Measurements from ENCODE around the gene VCX2. TPM values are rescaled to one million over a fixed set of nuclear protein-coding genes. Genes with fewer than 3 reads are reported as not detected.
"Not testable (repeated sequence)": the region's sequence is repeated elsewhere in the genome, so short reads cannot be mapped to it uniquely, and the experiment has no call there.

The VCX2 gene
- total RNA-seq, result not detected

DNA sequence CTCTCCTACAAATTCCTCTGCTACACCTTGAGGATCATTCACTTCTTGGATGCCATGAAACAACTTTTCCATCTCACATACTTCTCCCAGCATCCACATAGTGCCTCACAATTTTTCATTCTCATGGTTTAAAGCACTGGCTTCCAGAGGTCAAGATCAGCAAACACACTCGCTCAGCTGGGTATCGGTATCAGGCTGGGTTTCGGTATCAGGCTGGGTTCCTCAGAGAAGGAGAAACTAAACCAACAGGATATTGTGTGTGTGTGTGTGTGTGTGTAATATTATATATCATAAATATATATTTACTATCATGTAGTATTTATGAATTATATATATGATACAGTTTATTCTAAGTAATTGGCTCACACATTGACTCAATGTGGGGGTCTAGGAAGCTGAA is at the start of gene VCX2:
Gene VCX2 (minus strand): TSS at position 99 of the 400 bp plus-strand sequence. CDS start 624 bp downstream, outside the sequence.
- H3K4me3 ChIP-seq; H3K27ac ChIP-seq; H3K27me3 ChIP-seq; H3K9me3 ChIP-seq; ATAC-seq (ENCODE audit: low FRiP score in 2 of 2); H3K36me3 ChIP-seq; DNase-seq; H3K4me1 ChIP-seq: not testable (repeated sequence)
- WGBS, 2 donors, result 90 to 100% methylated on average over 3 of the region's 3 CpGs

DNA sequence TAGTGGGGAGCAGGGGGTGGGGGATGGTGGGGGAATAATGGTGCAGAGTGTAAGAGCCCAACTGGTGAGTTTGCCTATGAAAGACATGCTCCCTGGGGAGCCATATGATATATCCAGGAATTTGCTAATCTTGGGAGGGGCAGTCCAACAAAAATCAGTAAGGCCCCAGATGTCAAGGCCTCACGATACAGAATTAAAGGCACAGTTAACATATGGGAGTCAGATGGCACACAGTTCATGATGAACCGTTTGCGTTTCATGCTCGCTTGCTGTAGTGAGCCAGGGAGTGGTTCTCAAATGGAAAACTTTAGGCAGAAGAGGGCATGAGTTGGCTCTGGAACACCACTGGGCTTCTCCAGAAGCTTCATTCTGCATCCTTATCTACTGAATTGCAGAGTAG is 33.9 kb upstream of the VCX2 start:
- WGBS, 2 donors, result 71 to 75% methylated on average over 4 of the region's 4 CpGs
- H3K4me1 ChIP-seq, result no peaks in the 10 kb centered on the region
- no peak overlapping the region for H3K27ac ChIP-seq
- no peak for ATAC-seq (ENCODE audit: low FRiP score in 2 of 2)
- TF ChIP-seq, protein P1, sequence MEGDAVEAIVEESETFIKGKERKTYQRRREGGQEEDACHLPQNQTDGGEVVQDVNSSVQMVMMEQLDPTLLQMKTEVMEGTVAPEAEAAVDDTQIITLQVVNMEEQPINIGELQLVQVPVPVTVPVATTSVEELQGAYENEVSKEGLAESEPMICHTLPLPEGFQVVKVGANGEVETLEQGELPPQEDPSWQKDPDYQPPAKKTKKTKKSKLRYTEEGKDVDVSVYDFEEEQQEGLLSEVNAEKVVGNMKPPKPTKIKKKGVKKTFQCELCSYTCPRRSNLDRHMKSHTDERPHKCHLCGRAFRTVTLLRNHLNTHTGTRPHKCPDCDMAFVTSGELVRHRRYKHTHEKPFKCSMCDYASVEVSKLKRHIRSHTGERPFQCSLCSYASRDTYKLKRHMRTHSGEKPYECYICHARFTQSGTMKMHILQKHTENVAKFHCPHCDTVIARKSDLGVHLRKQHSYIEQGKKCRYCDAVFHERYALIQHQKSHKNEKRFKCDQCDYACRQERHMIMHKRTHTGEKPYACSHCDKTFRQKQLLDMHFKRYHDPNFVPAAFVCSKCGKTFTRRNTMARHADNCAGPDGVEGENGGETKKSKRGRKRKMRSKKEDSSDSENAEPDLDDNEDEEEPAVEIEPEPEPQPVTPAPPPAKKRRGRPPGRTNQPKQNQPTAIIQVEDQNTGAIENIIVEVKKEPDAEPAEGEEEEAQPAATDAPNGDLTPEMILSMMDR (IDR thresholded peaks at IDR 0.05), result no peak
- TF ChIP-seq POLR2AphosphoS5 (IDR thresholded peaks at IDR 0.05) (no peak), POLR2A (IDR thresholded peaks at IDR 0.05) (no peak), EP300 (IDR thresholded peaks at IDR 0.05) (no peak)
- H3K27me3 ChIP-seq, result no peaks in the 10 kb centered on the region
- DNase-seq, result no peak
- H3K9me3 ChIP-seq, result no peaks in the 10 kb centered on the region
- no peak overlapping the region for H3K4me3 ChIP-seq
- no peaks in the 10 kb centered on the region for H3K36me3 ChIP-seq

DNA sequence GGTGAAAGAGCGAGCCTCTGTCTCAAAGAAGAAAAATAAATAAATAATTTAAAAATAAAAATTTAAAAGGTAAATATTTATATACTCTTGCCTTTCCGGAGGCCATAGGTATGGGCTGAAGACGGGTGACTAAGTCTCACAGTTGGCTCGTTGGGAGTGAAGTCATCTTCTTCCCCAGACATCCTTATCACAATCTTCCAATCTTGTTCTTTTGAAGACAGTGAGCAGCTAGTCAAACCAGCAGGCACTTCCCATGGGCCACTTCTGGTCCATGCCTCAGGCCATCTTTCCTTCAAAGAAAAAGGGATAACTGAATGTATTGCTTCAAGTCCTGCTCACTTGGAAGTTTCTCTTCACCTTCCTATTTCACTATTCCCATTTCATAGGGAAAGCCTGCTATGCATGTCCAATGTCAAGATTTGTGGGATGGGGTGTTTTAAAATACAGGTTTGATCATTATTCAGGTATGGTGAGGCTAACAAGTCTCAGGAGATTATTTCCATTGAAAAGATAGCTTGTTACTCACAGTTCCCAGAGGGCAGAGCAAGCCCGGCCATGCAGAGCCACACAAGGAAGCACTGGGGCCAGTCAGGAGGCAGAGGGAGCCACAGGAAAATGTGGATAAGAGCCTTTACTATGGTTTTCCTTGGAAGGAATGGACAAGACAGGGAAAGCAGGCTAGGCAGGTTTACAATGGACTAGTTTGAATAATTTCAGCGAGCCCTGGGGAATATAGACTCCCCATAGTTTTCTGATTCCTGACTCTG is 33.3 kb upstream of the VCX2 start:
- TF ChIP-seq POLR2A (IDR thresholded peaks at IDR 0.05), result no peak
- 48 to 56% methylated on average over 5 to 6 of the region's 6 CpGs for WGBS, 2 donors
- Histone ChIP-seq H3K4me3 (no peak overlapping the region), H3K4me1 (no peaks in the 10 kb centered on the region), H3K27me3 (no peaks in the 10 kb centered on the region), H3K9me3 (no peaks in the 10 kb centered on the region), H3K36me3 (no peaks in the 10 kb centered on the region), H3K27ac (no peak overlapping the region)
- no peak for DNase-seq
- no peak for ATAC-seq (ENCODE audit: low FRiP score in 2 of 2)

DNA sequence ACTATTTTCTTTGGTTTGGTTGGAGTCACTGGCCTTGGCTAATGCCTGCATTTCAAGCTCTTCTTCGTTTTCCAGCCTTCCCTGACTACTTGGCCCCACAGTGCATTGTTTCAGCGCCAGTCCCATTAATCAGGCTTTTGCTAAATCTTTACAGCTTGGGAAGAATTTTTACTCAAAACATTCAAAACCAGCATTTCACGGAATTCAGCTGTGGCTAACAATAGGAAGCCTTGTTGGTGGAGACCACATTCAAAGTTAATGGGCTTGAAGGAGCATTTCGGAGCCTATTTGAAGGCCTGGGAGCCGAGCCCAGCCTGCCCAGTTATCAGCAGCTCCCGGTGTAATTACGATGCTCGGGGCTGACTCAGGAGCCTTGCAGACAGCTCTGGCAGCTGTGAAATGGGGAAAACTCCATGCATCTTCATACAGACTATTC is 30.8 kb upstream of the VCX2 start:
- DNase-seq (no peak), ATAC-seq (ENCODE audit: low FRiP score in 2 of 2) (peak in 1 of 2 donors; percentile 59)
- 57 to 77% methylated on average over 3 to 8 of the region's 8 CpGs for WGBS, 2 donors
- Histone ChIP-seq H3K27ac (no peak overlapping the region), H3K9me3 (no peaks in the 10 kb centered on the region), H3K4me1 (no peaks in the 10 kb centered on the region), H3K27me3 (no peaks in the 10 kb centered on the region), H3K4me3 (no peak overlapping the region), H3K36me3 (no peaks in the 10 kb centered on the region)
- TF ChIP-seq EP300 (IDR thresholded peaks at IDR 0.05), result no peak
- TF ChIP-seq, protein P1 (IDR thresholded peaks at IDR 0.05), result no peak

DNA sequence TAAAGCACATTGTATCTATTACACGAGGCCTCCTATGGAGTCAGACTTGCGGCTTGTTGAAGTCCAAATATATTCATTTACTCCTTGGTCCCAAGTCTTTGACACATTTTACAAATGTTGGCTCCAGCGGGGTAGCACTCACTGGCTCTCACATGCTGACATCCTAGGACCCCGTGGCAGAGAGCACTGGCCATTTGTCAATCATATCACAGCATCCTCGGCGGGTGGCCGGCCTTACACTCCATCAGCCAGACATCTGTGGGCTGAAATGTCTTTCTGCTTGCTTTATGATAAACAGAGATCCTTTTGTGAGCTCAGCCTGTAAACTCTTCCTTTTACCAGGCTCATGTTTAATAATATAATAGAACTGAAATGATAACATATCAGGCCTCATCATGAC is 25.7 kb upstream of the VCX2 start:
- no peak overlapping the region for H3K4me3 ChIP-seq
- no peaks in the 10 kb centered on the region for H3K36me3 ChIP-seq
- no peak for TF ChIP-seq POLR2A (IDR thresholded peaks at IDR 0.05)
- TF ChIP-seq EP300 (IDR thresholded peaks at IDR 0.05), result no peak
- TF ChIP-seq POLR2AphosphoS5 (IDR thresholded peaks at IDR 0.05), result no peak
- TF ChIP-seq, protein P1 (IDR thresholded peaks at IDR 0.05), result no peak
- DNase-seq (no peak), ATAC-seq (ENCODE audit: low FRiP score in 2 of 2) (no peak)
- 40 to 83% methylated on average over 3 to 7 of the region's 7 CpGs for WGBS, 2 donors
- H3K27ac ChIP-seq, result no peak overlapping the region
- no peaks in the 10 kb centered on the region for H3K9me3 ChIP-seq
- no peaks in the 10 kb centered on the region for H3K4me1 ChIP-seq
- no peaks in the 10 kb centered on the region for H3K27me3 ChIP-seq

DNA sequence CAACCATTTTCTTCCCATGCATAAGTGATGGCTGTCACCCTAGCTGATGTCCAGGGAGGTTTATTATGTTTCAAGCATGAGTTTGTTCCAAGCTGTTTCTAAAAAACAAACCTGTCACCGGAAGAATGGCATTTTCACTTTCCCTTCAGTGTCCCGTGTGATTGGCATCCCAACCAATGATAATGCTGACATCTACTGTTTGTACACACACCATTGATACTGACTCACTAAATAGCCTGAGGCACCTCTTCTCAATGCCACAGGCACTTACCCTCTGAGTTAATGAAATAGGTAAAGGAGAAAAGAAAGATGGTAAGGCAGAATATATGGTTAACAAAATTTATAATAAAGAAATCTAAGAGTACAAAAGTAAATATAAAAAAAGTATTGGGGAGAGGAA is 23.1 kb upstream of the VCX2 start:
- H3K27ac ChIP-seq, result no peak overlapping the region
- no peak for ATAC-seq (ENCODE audit: low FRiP score in 2 of 2)
- 73 to 79% methylated on average over 2 of the region's 2 CpGs for WGBS, 2 donors

More for the DNA sequence above, 23.1 kb upstream of the VCX2 start:
- H3K27me3 ChIP-seq, result no peaks in the 10 kb centered on the region
- DNase-seq, result no peak
- H3K9me3 ChIP-seq, result no peaks in the 10 kb centered on the region
- no peak for TF ChIP-seq POLR2A (IDR thresholded peaks at IDR 0.05)
- no peak for TF ChIP-seq EP300 (IDR thresholded peaks at IDR 0.05)
- TF ChIP-seq, protein P1 (IDR thresholded peaks at IDR 0.05), result no peak
- TF ChIP-seq POLR2AphosphoS5 (IDR thresholded peaks at IDR 0.05), result no peak
- H3K4me1 ChIP-seq, result no peaks in the 10 kb centered on the region
- H3K4me3 ChIP-seq, result no peak overlapping the region
- H3K36me3 ChIP-seq, result no peaks in the 10 kb centered on the region

Measured in upper lobe of left lung (tissue), 6 donors.